HCT116 (cell line): ENCODE results near the gene CERK. TPM values are rescaled to one million over a fixed set of nuclear protein-coding genes. Genes with fewer than 3 reads are reported as not detected.

Experiments
- ATAC-seq: fragments of 200-7000 bp; cut with Tn5 transposase; 2 replicates; pipeline ENCODE4 v1.9.1; 2020; ENCODE audit warnings: mild to moderate bottlenecking, moderate library complexity
- BruUV-seq: library from RNA; stranded (reverse); fragments of 400-500 nt; replicated peaks from 2 replicates; lab custom pipeline; 2021; lab: Mats Ljungman, UMichigan
- CTCF ChIA-PET: fragments of 300-600 bp; sonication (Branson Sonifier 250); formaldehyde crosslinking; loops from one replicate; lab custom pipeline; 2021; ENCODE audit warnings: antibody characterized with exemption; lab: Charles Lee
- POLR2A ChIA-PET: fragments of 300-600, 350-600 bp; sonication (Branson Sonifier 250); formaldehyde crosslinking; loops from one replicate; lab custom pipeline; 2021; ENCODE audit warnings: antibody characterized with exemption; lab: Charles Lee
- RAD21 ChIA-PET, 2 experiments: fragments of 300-600 bp; sonication (Branson Sonifier 250); formaldehyde crosslinking; loops; one replicate each; lab custom pipeline; 2023; ENCODE audit warnings: low total read pairs in 2 of 2; ENCODE audit not compliant: uncharacterized antibody in 2 of 2, unreplicated experiment in 2 of 2, low non-redundant PET in 1 of 2; lab: Charles Lee
- DNase-seq: peaks from one replicate; pipeline ENCODE4 v3.0.0-alpha.2; 2010; ENCODE audit warnings: low read depth, low spot score
- H2AFZ ChIP-seq: fragments of 200-600 bp; shearing (Covaris generic), sonication (generic); 2 replicates; pipeline ENCODE4 v1.6.1; 2017; ENCODE audit warnings: low read depth, mixed run types, mixed read lengths, antibody characterized with exemption, low read length; ENCODE audit not compliant: poor library complexity, severe bottlenecking
- H3K27ac ChIP-seq: 2 replicates; pipeline ENCODE4 v1.5.1; 2012; ENCODE audit warnings: low read depth, low read length
- H3K27me3 ChIP-seq: fragments of 200-600 bp; sonication (generic); 2 replicates; pipeline ENCODE4 v1.6.1; 2016; ENCODE audit warnings: mixed run types, low read length, mixed read lengths; ENCODE audit not compliant: insufficient read depth
- H3K36me3 ChIP-seq, 2 experiments: fragments of 200-500 bp in 1 of 2; fragments of 200-600 bp in 1 of 2; sonication (Bioruptor generic) in 1 of 2; sonication (generic) in 1 of 2; 2 replicates each; pipeline versions ENCODE4 v1.5.1 to v1.6.1; 2014 to 2016; ENCODE audit warnings: low read length in 2 of 2, inconsistent platforms in 1 of 2, mixed read lengths in 1 of 2, mixed run types in 1 of 2; ENCODE audit not compliant: insufficient read depth in 2 of 2, control insufficient read depth in 1 of 2
- H3K4me1 ChIP-seq, 2 experiments: fragments of 200-600 bp in 1 of 2; sonication (generic) in 1 of 2; 2 replicates each; pipeline versions ENCODE4 v1.5.1 to v1.6.1; 2012 to 2017; ENCODE audit warnings: low read length in 2 of 2, inconsistent platforms in 1 of 2, mild to moderate bottlenecking in 1 of 2, mixed read lengths in 1 of 2, mixed run types in 1 of 2, moderate library complexity in 1 of 2; ENCODE audit not compliant: insufficient read depth in 2 of 2, control insufficient read depth in 1 of 2
- H3K4me2 ChIP-seq: fragments of 200-600 bp; sonication (generic); 2 replicates; pipeline ENCODE4 v1.6.1; 2017; ENCODE audit warnings: mixed run types, low read length, mixed read lengths
- H3K4me3 ChIP-seq, 2 experiments: fragments of 200-600 bp in 1 of 2; sonication (generic) in 1 of 2; replicated peaks in 1 of 2; 2 replicates each; pipeline ENCODE4 v1.5.1; 2011 to 2016; ENCODE audit warnings: low read length in 2 of 2, control low read depth in 1 of 2, low read depth in 1 of 2, mild to moderate bottlenecking in 1 of 2, mixed read lengths in 1 of 2, mixed run types in 1 of 2
- H3K79me2 ChIP-seq: fragments of 200-600 bp; sonication (generic); 2 replicates; pipeline ENCODE4 v1.6.1; 2017; ENCODE audit warnings: mild to moderate bottlenecking, mixed run types, low read length, moderate library complexity, mixed read lengths; ENCODE audit not compliant: insufficient read depth
- H3K9ac ChIP-seq: fragments of 200-600 bp; sonication (generic); 2 replicates; pipeline ENCODE4 v1.6.1; 2016; ENCODE audit warnings: low read length, mixed read lengths
- H3K9me2 ChIP-seq: fragments of 200-600 bp; sonication (generic), shearing (Covaris generic); 2 replicates; pipeline ENCODE4 v1.6.1; 2017; ENCODE audit warnings: mixed run types, mild to moderate bottlenecking, moderate library complexity; ENCODE audit not compliant: insufficient read depth
- H3K9me3 ChIP-seq, 2 experiments: fragments of 200-500 bp in 1 of 2; fragments of 200-600 bp in 1 of 2; sonication (Bioruptor generic) in 1 of 2; sonication (generic) in 1 of 2; 2 replicates each; pipeline ENCODE4 v1.6.1; 2014 to 2017; ENCODE audit warnings: low read length in 2 of 2, mixed read lengths in 2 of 2, inconsistent platforms in 1 of 2, low read depth in 1 of 2, mild to moderate bottlenecking in 1 of 2, mixed run types in 1 of 2, moderate library complexity in 1 of 2; ENCODE audit not compliant: control insufficient read depth in 1 of 2, insufficient read depth in 1 of 2
- H4K20me1 ChIP-seq: fragments of 200-600 bp; sonication (generic), shearing (Covaris generic); 2 replicates; pipeline ENCODE4 v1.6.1; 2017; ENCODE audit warnings: mixed run types, mild to moderate bottlenecking, moderate library complexity; ENCODE audit not compliant: insufficient read depth
- CBX3 ChIP-seq: IDR thresholded peaks from 2 replicates; pipeline ENCODE4 v1.6.1; 2012; ENCODE audit warnings: low read depth
- POLR2A ChIP-seq: IDR thresholded peaks from 2 replicates; pipeline ENCODE4 v1.7.0; 2011; ENCODE audit warnings: borderline replicate concordance; ENCODE audit not compliant: insufficient read depth, insufficient read length; ENCODE audit errors: extremely low read depth
- POLR2AphosphoS5 ChIP-seq: IDR thresholded peaks from 2 replicates; pipeline ENCODE4 v1.6.1; 2011; ENCODE audit warnings: mild to moderate bottlenecking, low read depth, low read length, moderate library complexity
- REST ChIP-seq: IDR thresholded peaks from 2 replicates; pipeline ENCODE4 v1.6.1; 2012; ENCODE audit warnings: low read depth
- SP1 ChIP-seq: IDR thresholded peaks from 2 replicates; pipeline ENCODE4 v1.6.1; 2012; ENCODE audit warnings: low read depth
- ZBTB33 ChIP-seq: IDR thresholded peaks from 2 replicates; pipeline ENCODE4 v1.6.1; 2011; ENCODE audit warnings: mild to moderate bottlenecking, low read length, moderate library complexity; ENCODE audit not compliant: insufficient replicate concordance; ENCODE audit errors: extremely low read depth
- intact Hi-C: fragments of 100-400 bp; cut with micrococcal nuclease; formaldehyde crosslinking; loops from 2 replicates; pipeline ENCODE4 v1.10.0; 2022
- total RNA-seq: library from RNA; stranded (reverse); gene quantifications from one replicate; pipeline ENCODE4 v1.2.1, GENCODE V29; 2021; ENCODE audit not compliant: unreplicated experiment

Gene CERK
- total RNA-seq, 1 experiment from 2014 or later = 35.0 TPM

DNA sequence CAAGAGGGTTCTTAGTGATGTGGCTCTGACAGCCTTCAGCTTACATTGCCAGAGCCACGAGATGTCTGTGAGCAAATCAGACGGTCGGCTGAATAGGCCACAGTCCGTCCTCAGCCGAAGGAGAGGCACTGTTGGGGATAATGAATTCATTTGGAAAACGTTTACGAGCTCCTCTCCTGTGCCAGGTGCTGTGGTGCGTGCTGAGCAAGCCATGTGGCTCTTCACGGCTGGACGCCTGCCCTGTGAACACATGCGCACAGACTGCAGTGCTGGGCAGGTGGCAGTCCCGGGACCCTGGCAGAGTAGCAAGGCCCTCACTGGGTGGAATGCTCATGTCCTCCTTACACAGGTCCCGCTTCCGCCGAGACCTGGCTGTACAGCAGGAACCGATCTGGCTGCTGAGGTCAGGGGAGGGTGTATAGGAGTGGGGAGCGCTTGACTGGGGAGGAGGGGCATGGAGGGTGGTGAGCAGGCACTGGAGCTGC lies 31.2 kb upstream of the CERK start:
- H3K9me3 ChIP-seq = no peaks in the 10 kb centered on the region
- ATAC-seq (no peak), DNase-seq (no peak)
- no peaks in the 10 kb centered on the region; a peak in 1 of 4 replicates for H3K36me3 ChIP-seq
- H3K4me2 ChIP-seq = no peak overlapping the region
- no peaks in the 10 kb centered on the region for H3K27me3 ChIP-seq
- no peak overlapping the region for H3K9ac ChIP-seq
- POLR2A ChIA-PET = no interaction called here
- H3K9me2 ChIP-seq = no peaks in the 10 kb centered on the region
- TF ChIP-seq REST = no peak
- TF ChIP-seq SP1 = no peak
- TF ChIP-seq CBX3 = no peak
- no peak for TF ChIP-seq ZBTB33
- TF ChIP-seq POLR2AphosphoS5 = no peak
- TF ChIP-seq POLR2A = no peak
- H3K79me2 ChIP-seq = peaks cover 54% of the 10 kb centered on the region
- no peak overlapping the region for H2AFZ ChIP-seq
- H4K20me1 ChIP-seq = no peaks in the 10 kb centered on the region; the same call in 1 of the 2 replicates
- CTCF ChIA-PET = no interaction called here
- intact Hi-C loops = no loop called here
- peaks cover 14 to 21% of the 10 kb centered on the region in 2 experiments for H3K4me1 ChIP-seq
- no peak overlapping the region for H3K4me3 ChIP-seq
- RAD21 ChIA-PET = no interaction called here
- no peak overlapping the region for H3K27ac ChIP-seq
- no TSS peak for BruUV-seq
